KOPT-K1 (cell line): ENCODE measurements around the gene PDCD5.

Experiments used
- H3K27ac ChIP-seq: fragments of 200-600 bp; sonication (generic); 2 replicates; pipeline ENCODE4 v1.5.1; 2016; ENCODE audit warnings: antibody characterized with exemption, mild to moderate bottlenecking, low read depth, low read length; ENCODE audit not compliant: poor library complexity, severe bottlenecking
- H3K36me3 ChIP-seq: fragments of 200-600 bp; sonication (generic); 2 replicates; pipeline ENCODE4 v1.5.1; 2017; ENCODE audit warnings: antibody characterized with exemption, mild to moderate bottlenecking, low read length, moderate library complexity; ENCODE audit not compliant: insufficient read depth
- H3K9me3 ChIP-seq: fragments of 200-600 bp; sonication (generic); 2 replicates; pipeline ENCODE4 v1.5.1; 2017; ENCODE audit warnings: antibody characterized with exemption, low read length, mild to moderate bottlenecking; ENCODE audit not compliant: insufficient read depth, poor library complexity, severe bottlenecking

PDCD5 gene

DNA sequence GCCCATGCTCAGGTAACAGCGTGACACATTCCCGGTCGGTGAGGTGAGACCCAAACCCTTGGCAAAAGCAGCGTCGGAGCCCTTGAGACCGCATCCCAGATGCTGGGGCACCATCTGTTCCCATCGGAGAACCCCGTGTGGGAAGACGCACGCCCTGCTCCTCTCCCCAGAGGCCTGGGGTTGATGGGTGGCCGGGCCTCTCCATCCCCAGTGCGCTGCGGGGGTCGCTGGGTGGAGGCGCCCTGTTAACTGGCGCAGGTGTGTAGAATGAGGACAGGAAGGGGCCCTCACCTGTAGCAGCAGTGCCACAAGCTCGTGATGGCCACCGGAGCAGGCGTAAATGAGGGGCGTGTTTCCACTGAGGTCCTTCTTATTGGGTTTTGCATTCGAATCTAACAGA, 24.6 kb downstream of the PDCD5 start:
- Histone ChIP-seq H3K9me3 (no peaks in the 10 kb centered on the region), H3K27ac (no peak overlapping the region), H3K36me3 (peaks cover 44% of the 10 kb centered on the region)

DNA sequence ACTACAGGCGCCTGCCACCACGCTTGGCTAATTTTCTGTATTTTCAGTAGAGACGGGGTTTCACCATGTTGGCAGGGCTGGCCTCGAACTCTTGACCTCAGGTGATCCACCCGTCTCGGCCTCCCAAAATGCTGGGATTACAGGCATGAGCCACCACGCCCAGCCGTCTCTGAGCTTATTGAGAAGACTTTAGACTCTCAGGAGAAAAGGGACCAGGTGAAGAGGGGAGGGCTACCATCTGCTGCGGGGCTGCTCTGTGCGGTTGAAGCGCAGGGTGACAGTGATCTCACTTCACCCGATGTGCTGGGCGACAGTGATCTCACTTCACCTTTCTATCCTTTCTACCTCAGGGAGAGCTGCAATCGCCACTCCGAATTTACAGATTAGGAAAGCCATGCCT, 25.3 kb downstream of the PDCD5 start:
- Histone ChIP-seq H3K27ac (no peak overlapping the region), H3K36me3 (peaks cover 42% of the 10 kb centered on the region), H3K9me3 (no peaks in the 10 kb centered on the region)

DNA sequence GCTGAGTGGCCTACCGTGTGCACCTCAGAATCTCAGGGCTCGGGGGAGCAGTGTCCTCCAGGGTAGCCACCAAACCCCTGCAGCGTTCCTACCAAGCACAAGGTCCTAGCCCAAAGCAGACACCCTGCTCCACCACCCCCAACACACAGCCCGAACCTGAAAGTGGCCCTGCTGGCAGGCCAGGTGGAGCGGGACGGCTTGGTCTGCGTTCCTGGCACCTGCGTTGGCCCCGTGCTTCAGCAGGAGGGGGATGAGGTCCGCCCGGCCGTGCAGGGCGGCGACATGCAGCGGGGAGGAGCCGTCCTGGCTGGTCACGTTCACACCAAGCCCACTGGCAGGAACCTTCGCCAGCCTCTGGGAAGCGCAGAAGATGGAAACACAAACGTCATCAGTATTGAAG, 26.5 kb downstream of the PDCD5 start:
- Histone ChIP-seq H3K36me3 (peaks cover 39% of the 10 kb centered on the region), H3K9me3 (no peaks in the 10 kb centered on the region), H3K27ac (no peak overlapping the region)

DNA sequence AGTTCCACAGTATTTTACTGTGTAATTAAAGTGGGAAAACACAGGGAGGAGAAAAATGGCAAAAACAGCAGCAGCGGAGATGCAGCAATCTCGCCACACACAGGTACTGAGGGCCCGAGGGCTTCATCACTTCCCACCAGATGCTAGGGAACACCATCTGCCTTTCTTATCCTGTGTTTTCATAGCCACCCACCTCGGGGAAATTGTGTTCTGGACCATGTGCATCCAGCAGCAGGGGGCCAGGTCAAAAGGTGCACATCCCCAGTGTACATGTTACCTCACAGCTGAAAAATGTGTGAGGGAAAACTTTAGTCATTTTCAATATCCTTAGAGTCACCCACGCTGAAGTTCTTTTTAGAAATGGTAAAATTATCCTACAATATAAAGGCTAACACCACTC, 30.2 kb downstream of the PDCD5 start:
- Histone ChIP-seq H3K36me3 (peaks cover 49% of the 10 kb centered on the region), H3K9me3 (no peaks in the 10 kb centered on the region), H3K27ac (no peak overlapping the region)

DNA sequence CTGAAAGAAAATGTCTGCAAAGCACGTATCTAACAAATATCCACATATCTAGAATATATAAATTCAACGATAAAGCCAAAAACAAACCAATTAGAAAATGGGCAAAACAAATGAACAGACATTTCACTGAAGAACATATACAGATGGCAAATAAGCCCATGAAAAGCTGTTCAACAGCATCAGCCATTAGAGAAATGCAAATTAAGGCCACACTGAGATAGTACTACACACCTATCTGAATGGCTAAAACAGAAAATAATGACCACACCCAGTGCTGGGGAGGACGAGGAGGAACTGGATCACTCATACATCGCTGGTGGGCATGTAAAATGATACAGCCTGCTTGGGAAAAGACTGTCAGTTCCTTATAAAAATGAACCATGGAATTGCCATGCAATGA, 32.0 kb downstream of the PDCD5 start:
- no peaks in the 10 kb centered on the region for H3K9me3 ChIP-seq
- no peak overlapping the region for H3K27ac ChIP-seq
- H3K36me3 ChIP-seq: peaks cover 51% of the 10 kb centered on the region

DNA sequence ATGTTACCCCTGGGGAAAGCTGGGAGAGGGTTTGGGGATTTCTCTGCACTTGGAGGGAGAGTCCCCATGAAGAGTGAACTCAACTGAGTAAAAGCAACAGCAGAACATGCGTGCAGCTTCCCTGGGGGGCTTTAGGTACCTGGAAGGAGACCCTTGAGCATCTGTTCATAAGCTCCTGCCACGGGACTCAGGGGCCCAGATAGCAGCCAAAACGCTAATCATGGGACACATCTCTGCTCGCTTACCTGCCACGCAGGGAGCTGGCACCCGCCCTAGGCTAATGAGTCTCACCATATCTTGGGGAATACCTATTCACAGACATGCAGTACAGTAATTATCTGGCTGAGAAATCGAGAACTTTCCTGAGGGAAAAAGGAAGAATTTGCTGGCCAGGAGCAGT, 33.9 kb downstream of the PDCD5 start:
- Histone ChIP-seq H3K9me3 (no peaks in the 10 kb centered on the region), H3K27ac (no peak overlapping the region), H3K36me3 (peaks cover 58% of the 10 kb centered on the region)

DNA sequence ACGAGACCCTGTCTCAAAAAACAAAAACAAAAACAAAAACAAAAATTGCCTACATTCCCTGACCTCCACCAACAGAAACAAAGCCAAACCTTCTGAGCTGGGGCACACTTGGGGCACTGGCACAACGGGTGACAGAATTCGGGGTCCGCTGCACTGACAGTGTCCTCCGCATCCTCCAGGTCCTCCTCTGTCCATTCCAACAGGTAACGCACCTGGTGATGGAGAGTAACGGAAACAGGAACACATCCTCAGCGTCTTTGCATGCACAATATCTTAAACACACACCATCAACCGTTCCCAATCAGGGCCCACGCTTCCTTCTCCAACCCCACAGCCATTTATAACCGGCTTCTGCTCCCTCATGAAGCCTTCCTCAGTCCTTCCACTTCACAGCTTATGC, 34.6 kb downstream of the PDCD5 start:
- Histone ChIP-seq H3K36me3 (peaks cover 59% of the 10 kb centered on the region), H3K9me3 (no peaks in the 10 kb centered on the region), H3K27ac (no peak overlapping the region)

DNA sequence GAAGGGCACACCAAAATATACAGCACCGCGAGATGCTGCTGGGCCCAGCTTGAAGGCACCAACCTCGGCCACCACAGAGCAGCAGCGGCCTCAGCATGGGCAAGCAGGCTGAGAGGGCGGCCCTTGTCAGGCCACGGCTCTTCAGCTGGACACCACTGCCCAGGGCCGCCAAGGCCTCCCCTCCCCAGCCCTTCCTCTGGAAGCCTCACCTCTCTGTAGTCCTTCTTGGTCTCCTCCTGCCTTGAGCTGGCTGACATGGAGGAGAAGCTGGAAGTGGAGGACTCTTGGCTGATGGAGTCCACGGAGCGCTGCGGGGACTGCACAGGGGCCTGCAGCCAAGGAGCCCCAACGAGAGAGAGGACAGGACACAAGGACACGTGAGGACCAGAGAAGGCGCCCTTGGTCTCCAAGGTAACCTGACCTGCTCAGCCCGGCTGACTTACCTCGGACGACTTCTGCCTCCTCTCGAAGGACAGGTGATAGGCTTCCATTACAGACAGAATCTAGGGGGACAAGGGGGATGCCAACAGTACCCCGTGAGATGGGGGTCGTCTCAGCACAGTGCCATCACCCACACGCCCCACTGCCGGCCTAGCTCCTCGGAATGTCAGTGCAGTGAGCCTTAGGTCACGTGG, 38.2 kb downstream of the PDCD5 start:
- Histone ChIP-seq H3K9me3 (no peaks in the 10 kb centered on the region), H3K27ac (no peak overlapping the region), H3K36me3 (peaks cover 62% of the 10 kb centered on the region)

DNA sequence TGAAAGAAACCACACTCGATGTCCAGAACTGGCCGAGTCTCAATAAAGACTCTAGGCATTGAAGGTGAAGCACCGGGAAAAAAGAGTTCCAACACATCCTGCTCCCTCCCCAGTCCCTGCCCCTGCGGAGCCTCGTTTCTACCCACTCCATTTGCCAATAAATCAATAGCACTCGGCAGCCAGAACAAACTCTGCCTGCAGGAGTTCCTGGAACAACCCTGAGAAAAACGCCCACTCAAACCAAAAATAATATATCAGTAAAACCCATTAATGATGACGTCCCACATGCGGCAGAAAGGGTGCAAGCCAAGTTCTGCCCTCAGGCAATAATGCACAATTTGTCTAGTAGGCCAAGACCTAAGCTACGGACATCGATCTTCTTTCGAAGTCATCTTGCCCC, 41.0 kb downstream of the PDCD5 start:
- peaks cover 42% of the 10 kb centered on the region for H3K36me3 ChIP-seq
- no peaks in the 10 kb centered on the region for H3K9me3 ChIP-seq

DNA sequence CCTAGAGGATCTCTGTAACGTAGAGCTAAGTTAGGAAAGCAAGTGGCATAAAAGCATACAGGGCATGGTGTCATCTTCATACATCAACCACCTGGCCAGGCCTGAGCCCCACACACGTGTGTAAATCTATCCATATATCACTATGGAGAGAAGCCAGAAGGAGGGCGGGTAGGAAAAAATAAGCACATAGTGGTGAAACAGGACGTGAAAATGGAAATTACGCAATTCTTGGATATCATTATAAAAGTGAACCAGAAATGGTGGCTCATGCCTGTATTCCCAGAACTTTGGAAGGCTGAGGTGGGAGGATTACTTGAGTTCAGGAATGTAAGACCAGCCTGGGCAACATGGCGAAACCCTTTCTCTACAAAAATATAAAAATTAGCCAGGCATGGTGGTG, 43.4 kb downstream of the PDCD5 start:
- H3K36me3 ChIP-seq: peaks cover 39% of the 10 kb centered on the region
- no peaks in the 10 kb centered on the region for H3K9me3 ChIP-seq
- no peak overlapping the region for H3K27ac ChIP-seq

More for the DNA sequence above, 41.0 kb downstream of the PDCD5 start:
- no peak overlapping the region for H3K27ac ChIP-seq

DNA sequence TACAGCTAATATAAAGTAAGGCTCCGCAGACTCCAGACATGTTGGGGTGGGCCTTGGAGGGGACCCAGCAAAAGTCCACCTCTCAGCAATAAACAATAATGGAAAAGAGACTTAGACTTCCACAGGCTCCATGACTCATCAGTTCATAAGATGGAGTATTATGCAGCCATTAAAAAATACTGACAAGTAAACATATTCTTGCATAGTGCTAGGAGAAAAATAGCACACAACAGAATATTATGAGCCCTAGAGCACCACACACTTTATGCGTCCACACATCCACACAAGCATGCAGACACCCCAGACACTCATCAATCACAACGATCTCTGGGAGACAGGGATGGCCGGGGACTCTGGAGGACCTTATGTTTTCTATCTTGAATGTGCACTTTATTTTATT, 46.0 kb downstream of the PDCD5 start:
- Histone ChIP-seq H3K27ac (no peak overlapping the region), H3K9me3 (no peaks in the 10 kb centered on the region), H3K36me3 (peaks cover 29% of the 10 kb centered on the region; the same call in 1 of the 2 replicates)

DNA sequence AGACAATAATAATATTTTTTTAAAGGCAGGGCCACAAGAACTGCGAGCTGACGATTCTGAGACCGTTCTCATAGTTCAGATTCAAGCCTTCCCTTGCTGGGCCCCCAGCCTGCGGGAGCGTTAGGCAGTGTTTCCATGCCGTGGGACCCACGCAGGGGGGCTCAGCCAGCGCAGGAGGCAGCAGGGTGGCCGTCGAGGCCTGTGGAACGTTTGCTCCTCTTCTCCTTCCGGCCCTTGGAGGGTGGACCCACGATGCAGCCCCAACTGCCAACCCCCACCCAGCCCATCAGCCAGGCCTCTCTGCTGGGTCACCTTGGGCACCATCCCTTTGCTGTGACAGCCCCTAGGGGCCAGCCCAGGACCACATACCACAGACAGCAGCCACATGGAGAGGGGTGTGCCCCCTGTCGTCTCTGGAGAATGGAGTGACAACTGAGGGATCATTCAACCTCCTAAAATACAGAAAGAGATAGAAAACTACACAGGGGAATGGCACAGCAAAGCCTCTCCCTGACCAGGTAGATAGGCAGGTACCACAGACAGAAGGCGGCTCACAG, 46.8 kb downstream of the PDCD5 start:
- Histone ChIP-seq H3K27ac (no peak overlapping the region), H3K36me3 (peaks cover 22% of the 10 kb centered on the region; the same call in 1 of the 2 replicates), H3K9me3 (no peaks in the 10 kb centered on the region)

DNA sequence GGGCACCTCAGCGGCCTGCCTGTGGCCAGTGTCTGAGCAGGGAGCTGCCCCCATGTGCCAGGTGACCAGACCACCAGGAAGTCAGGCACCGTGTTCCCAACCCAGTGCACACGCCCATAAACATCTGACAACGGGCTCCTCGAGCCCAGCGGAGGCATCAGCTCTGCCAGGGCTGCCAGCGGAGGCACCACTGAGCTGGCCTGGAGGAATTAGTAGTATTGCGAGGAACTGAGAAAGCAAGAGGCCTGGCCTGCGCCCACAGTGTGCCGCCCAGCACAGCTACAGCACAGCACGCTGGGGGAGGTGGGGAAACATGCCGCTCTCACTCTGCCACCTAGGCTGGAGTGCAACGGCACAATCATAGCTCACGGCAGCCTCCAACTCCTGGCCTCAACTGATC, 49.3 kb downstream of the PDCD5 start:
- H3K9me3 ChIP-seq: no peaks in the 10 kb centered on the region
- H3K36me3 ChIP-seq: peaks cover 14% of the 10 kb centered on the region; the same call in 1 of the 2 replicates

DNA sequence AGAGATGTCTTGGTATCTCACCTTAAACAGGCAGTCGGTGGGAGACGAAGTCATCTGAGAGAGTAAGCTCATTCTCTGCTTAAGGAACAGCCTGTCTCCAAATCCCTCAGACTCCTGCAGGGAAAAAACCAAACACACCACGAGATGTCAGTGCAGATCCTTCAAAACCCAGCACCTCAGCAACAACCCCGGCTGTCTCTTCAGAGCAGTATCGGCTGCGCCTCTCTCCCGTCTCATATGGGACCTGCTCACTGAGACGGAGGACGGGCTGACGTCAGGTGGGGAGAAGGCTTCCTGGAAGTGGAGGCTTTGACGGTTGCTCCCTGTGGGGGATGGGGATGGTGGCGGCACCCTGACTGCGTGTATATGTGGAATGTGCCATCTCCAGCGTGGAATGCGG, 50.4 kb downstream of the PDCD5 start:
- peaks cover 20% of the 10 kb centered on the region; the same call in 1 of the 2 replicates for H3K36me3 ChIP-seq
- H3K27ac ChIP-seq: no peak overlapping the region

More for the DNA sequence above, 49.3 kb downstream of the PDCD5 start:
- no peak overlapping the region for H3K27ac ChIP-seq

More for the DNA sequence above, 50.4 kb downstream of the PDCD5 start:
- H3K9me3 ChIP-seq: no peaks in the 10 kb centered on the region
